ENCODE data around the gene SASH1. TPM values are rescaled to one million over a fixed set of nuclear protein-coding genes. Genes with fewer than 3 reads are reported as not detected.

SASH1 gene
- total and polyA plus RNA-seq, 9 of the 15 experiments (the other 6 are each of a cell fraction or from before 2014, with no cell fraction given) = 0.35 to 3.5 (median 1.6) TPM

DNA sequence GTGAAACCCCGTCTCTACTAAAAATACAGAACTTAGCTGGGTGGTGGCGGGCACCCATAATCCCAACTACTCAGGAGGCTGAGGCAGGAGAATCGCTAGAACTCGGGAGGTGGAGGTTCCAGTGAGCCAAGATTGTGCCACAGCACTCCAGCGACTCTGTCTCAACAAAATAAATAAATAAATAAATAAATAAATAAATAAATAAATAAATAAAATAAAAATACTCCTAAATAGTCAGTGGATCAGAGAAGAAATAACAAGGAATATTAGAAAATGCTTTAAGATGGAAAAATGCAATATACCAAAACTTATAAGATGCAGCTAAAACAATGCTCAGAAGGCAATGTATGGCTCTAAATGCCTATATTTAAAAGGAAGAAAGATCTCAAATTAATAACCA lies 39.0 kb upstream of the SASH1 start:
- Histone ChIP-seq H3K4me3 (no peak overlapping the region), H3K9me1 (ENCODE audit: control insufficient read depth, insufficient read depth, low read length) (no peaks in the 10 kb centered on the region), H3K79me2 (ENCODE audit: control insufficient read depth, insufficient read depth, low read length) (no peaks in the 10 kb centered on the region), H3K4me1 (replicated peaks in 1 of 2; ENCODE audit: control insufficient read depth in 2 of 2, insufficient read depth in 2 of 2, low read length in 2 of 2) (no peaks in the 10 kb centered on the region), H4K20me1 (replicated peaks; ENCODE audit: control insufficient read depth, insufficient read depth, low read length) (no peaks in the 10 kb centered on the region), H3K27me3 (ENCODE audit: control insufficient read depth in 2 of 2, insufficient read depth in 2 of 2, low read length in 2 of 2) (peaks cover 7 to 12% of the 10 kb centered on the region in 2 experiments; a peak in 3 of 5 replicates), H3K27ac (ENCODE audit: extremely low read depth, low read depth, low read length) (no peak overlapping the region), H3K4me2 (ENCODE audit: insufficient read depth, low read length) (no peak overlapping the region), H3K36me3 (ENCODE audit: control insufficient read depth, insufficient read depth, low read length) (no peaks in the 10 kb centered on the region), H2AFZ (ENCODE audit: low read depth, low read length) (no peak overlapping the region), H3K9ac (ENCODE audit: insufficient read depth in 1 of 2, low read depth in 2 of 2, low read length in 2 of 2) (no peak overlapping the region), H3K9me3 (replicated peaks; ENCODE audit: control insufficient read depth, insufficient read depth, low read depth, low read length) (no peaks in the 10 kb centered on the region)
- DNase-seq (ENCODE audit: extremely low read depth in 1 of 4, low spot score in 3 of 4) = no peak
- no peak for FAIRE-seq
- 13% methylated on average over 5 of the region's 5 CpGs for whole genome bisulfite sequencing (ENCODE audit: insufficient coverage, low coverage, missing lambda C conversion rate)
- no peak for ATAC-seq
- in situ Hi-C loops (cut with MboI) = no loop called here
- TF ChIP-seq CEBPG (CRISPR knock-in tag; IDR thresholded peaks at IDR 0.05) (no peak), CEBPG (tag; conservative IDR thresholded peaks at IDR 0.05 in 1 of 2, IDR thresholded peaks at IDR 0.05 in 1 of 2) (no peak), SIX5 (IDR thresholded peaks at IDR 0.05; ENCODE audit: borderline replicate concordance in 1 of 2, insufficient read depth in 1 of 2, low read depth in 1 of 2, low read length in 2 of 2) (no peak), CAMTA2 (CRISPR knock-in tag; conservative IDR thresholded peaks at IDR 0.05) (no peak)
- POLR2A ChIA-PET = interaction anchor here (0.7 to 1.8 kb wide), 2 partner anchors 10 to 20 kb away, joined by 3 to 4 read pairs; no protein-coding TSS in a partner anchor
- intact Hi-C loops (cut with micrococcal nuclease) = no loop called here
- no TSS peak for BruUV-seq (replicated peaks)
- CTCF ChIA-PET (ENCODE audit: low intra/inter-chr PET ratio) = no interaction called here

DNA sequence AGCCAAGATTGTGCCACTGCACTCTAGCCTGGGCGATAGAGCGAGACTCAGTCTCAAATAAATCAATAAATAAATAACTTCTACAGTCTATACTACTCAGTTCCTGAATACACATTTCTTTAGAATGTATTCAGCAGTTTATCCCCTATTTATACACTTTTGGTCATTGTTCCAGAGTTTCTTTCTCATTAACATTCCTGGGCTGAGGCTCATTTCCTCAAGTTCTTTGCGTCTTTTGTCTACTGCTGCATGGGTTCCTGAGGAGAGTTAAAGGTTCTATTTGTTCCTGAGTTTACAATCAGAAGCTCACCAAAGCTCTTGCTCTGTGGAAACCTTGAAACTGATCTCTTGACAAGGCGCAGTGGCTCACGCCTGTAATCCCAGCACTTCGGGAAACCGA lies 37.7 kb upstream of the SASH1 start:
- TF ChIP-seq ZNF696 (CRISPR knock-in tag; conservative IDR thresholded peaks at IDR 0.05) (no peak), ZNF764 (CRISPR knock-in tag; IDR thresholded peaks at IDR 0.05; ENCODE audit: low read depth) (no peak), NR1H2 (CRISPR knock-in tag; IDR thresholded peaks at IDR 0.05) (no peak), HIVEP1 (CRISPR knock-in tag; IDR thresholded peaks at IDR 0.05) (no peak), PTTG1 (tag; IDR thresholded peaks at IDR 0.05; ENCODE audit: low read depth) (no peak), GATAD2A (IDR thresholded peaks at IDR 0.05) (no peak), ZNF668 (CRISPR knock-in tag; IDR thresholded peaks at IDR 0.05) (no peak), ELF1 (tag; IDR thresholded peaks at IDR 0.05) (no peak), LARP7 (IDR thresholded peaks at IDR 0.05) (no peak)
- TF ChIP-seq, protein P1, sequence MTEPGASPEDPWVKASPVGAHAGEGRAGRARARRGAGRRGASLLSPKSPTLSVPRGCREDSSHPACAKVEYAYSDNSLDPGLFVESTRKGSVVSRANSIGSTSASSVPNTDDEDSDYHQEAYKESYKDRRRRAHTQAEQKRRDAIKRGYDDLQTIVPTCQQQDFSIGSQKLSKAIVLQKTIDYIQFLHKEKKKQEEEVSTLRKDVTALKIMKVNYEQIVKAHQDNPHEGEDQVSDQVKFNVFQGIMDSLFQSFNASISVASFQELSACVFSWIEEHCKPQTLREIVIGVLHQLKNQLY (CRISPR knock-in tag; conservative IDR thresholded peaks at IDR 0.05) = no peak
- TF ChIP-seq, protein P2, sequence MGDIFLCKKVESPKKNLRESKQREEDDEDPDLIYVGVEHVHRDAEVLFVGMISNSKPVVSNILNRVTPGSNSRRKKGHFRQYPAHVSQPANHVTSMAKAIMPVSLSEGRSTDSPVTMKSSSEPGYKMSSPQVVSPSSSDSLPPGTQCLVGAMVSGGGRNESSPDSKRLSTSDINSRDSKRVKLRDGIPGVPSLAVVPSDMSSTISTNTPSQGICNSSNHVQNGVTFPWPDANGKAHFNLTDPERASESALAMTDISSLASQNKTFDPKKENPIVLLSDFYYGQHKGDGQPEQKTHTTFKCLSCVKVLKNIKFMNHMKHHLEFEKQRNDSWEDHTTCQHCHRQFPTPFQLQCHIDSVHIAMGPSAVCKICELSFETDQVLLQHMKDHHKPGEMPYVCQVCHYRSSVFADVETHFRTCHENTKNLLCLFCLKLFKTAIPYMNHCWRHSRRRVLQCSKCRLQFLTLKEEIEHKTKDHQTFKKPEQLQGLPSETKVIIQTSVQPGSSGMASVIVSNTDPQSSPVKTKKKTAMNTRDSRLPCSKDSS (IDR thresholded peaks at IDR 0.05; ENCODE audit: low read depth, partially characterized antibody) = no peak
- Histone ChIP-seq H3K9me1 (ENCODE audit: control insufficient read depth, insufficient read depth, low read length) (no peaks in the 10 kb centered on the region), H3K27me3 (ENCODE audit: control insufficient read depth in 2 of 2, insufficient read depth in 2 of 2, low read length in 2 of 2) (peaks cover 5 to 12% of the 10 kb centered on the region in 2 experiments; a peak in 2 of 5 replicates), H3K9ac (ENCODE audit: insufficient read depth in 1 of 2, low read depth in 2 of 2, low read length in 2 of 2) (no peak overlapping the region), H4K20me1 (replicated peaks; ENCODE audit: control insufficient read depth, insufficient read depth, low read length) (no peaks in the 10 kb centered on the region), H3K4me1 (replicated peaks in 1 of 2; ENCODE audit: control insufficient read depth in 2 of 2, insufficient read depth in 2 of 2, low read length in 2 of 2) (no peaks in the 10 kb centered on the region), H3K4me3 (no peak overlapping the region), H3K4me2 (ENCODE audit: insufficient read depth, low read length) (no peak overlapping the region), H2AFZ (ENCODE audit: low read depth, low read length) (no peak overlapping the region), H3K9me3 (replicated peaks; ENCODE audit: control insufficient read depth, insufficient read depth, low read depth, low read length) (no peaks in the 10 kb centered on the region), H3K27ac (ENCODE audit: extremely low read depth, low read depth, low read length) (no peak overlapping the region), H3K36me3 (ENCODE audit: control insufficient read depth, insufficient read depth, low read length) (no peaks in the 10 kb centered on the region), H3K79me2 (ENCODE audit: control insufficient read depth, insufficient read depth, low read length) (no peaks in the 10 kb centered on the region)
- 5% methylated on average over 7 of the region's 7 CpGs for WGBS (ENCODE audit: insufficient coverage, low coverage, missing lambda C conversion rate)
- in situ Hi-C loops (cut with MboI) (no loop called here), intact Hi-C loops (cut with micrococcal nuclease) (no loop called here)
- CTCF ChIA-PET (ENCODE audit: low intra/inter-chr PET ratio) = interaction anchor here (0.7 kb wide), 1 partner anchor 20 kb away, joined by 5 read pairs; no protein-coding TSS in a partner anchor
- DNase-seq (ENCODE audit: extremely low read depth in 1 of 4, low spot score in 3 of 4) (no peak), ATAC-seq (no peak), FAIRE-seq (no peak)
- no TSS peak for BruUV-seq (replicated peaks)
- POLR2A ChIA-PET = interaction anchor here (1.2 kb wide), 1 partner anchor 12 kb away, joined by 3 read pairs; no protein-coding TSS in a partner anchor
